Inflammatory macrophage treated with lipopolysaccharide for 1 hour (primary cell): ENCODE data around the gene SLC35E4.
"Not testable (repeated sequence)": the region's sequence is repeated elsewhere in the genome, so short reads cannot be mapped to it uniquely, and the experiment has no call there.

Experiments used
- DNase-seq, 2 donors: peaks; one replicate each; pipeline ENCODE4 v3.0.0-alpha.2; 2020 to 2022

Gene SLC35E4, protein sequence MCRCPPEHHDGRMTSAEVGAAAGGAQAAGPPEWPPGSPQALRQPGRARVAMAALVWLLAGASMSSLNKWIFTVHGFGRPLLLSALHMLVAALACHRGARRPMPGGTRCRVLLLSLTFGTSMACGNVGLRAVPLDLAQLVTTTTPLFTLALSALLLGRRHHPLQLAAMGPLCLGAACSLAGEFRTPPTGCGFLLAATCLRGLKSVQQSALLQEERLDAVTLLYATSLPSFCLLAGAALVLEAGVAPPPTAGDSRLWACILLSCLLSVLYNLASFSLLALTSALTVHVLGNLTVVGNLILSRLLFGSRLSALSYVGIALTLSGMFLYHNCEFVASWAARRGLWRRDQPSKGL

DNA sequence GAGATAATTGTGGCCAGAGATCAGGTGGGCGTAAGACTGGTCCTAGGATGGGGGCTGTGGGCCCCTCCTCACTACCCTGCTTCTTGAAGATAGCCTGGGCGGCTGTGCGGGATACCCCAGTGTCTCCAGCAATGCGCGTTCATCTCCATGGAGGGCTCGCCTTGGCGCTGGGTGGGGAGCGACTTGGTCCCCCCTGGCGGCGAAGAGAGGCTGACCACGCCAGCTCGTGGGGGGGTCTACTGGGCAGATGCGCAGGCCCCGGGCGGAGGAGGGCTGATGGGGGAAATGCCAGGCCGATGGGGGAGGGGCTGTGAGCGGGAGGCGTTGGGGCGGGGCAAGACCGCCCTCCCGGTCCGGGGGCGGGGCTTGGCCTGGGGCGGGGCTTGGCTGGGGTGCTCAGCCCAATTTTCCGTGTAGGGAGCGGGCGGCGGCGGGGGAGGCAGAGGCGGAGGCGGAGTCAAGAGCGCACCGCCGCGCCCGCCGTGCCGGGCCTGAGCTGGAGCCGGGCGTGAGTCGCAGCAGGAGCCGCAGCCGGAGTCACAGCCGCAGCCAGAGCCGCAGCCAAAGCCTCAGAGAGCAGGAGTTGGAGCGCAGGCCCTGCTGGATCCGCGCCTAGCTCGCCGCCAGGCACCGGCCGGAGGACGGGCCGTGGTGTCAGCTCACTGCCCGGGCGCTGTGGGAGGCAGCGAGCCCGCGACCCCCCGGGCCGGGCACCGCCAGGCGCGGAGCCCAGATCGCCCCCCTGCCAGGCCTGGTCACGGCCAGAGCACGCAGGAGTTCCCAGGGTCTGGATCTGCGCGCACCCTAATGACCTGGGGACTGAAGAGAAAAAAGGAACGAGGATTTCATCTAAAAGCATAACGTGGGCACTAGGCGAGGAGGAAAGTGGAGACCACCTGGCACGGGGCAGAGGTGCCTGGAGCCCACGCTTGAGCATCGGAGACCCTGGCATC is at the start of gene SLC35E4:
Gene SLC35E4, plus strand, starts transcription at position 509 of the 953 bp plus-strand sequence. CDS start 670 bp downstream, outside the sequence.
- peak; percentile 78 to 90 for DNase-seq

DNA sequence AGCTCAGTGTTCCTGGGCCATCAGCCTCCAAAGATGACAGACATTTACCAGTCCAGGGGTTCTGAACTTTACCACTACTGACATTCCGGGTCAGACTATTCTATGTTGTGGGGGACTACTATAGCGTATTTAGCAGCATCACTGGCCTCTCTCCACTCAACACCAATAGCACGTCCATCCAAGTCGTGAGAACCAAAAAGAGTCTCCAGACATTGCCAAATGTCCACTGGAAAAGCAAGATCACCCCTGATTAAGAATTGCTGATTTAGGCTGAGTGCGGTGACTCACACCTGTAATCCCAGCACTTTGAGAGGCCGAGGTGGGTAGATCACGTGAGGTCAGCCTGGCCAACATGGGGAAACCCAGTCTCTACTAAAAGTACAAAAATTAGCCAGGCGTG is 49.2 kb upstream of the SLC35E4 start:
- DNase-seq, result no peak

DNA sequence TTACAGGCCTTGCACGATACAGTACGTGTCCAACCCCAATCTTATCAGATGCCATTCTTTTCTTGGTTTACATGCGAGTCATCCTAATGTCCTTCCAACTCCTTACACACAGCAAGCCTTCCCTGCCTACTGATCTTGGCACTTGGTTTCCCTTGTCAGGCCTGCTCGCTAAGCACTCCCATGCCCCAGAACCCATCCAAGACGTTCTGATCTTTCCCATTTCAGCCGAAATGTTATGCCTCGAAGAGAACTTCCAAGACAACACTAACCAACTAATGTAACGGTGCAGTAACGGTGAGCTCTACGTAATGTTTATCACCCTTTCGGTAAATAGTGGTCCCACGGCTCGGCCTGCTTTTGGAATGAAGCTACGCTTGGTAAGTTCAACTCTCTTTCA is 44.4 kb upstream of the SLC35E4 start:
- DNase-seq, result no peak

DNA sequence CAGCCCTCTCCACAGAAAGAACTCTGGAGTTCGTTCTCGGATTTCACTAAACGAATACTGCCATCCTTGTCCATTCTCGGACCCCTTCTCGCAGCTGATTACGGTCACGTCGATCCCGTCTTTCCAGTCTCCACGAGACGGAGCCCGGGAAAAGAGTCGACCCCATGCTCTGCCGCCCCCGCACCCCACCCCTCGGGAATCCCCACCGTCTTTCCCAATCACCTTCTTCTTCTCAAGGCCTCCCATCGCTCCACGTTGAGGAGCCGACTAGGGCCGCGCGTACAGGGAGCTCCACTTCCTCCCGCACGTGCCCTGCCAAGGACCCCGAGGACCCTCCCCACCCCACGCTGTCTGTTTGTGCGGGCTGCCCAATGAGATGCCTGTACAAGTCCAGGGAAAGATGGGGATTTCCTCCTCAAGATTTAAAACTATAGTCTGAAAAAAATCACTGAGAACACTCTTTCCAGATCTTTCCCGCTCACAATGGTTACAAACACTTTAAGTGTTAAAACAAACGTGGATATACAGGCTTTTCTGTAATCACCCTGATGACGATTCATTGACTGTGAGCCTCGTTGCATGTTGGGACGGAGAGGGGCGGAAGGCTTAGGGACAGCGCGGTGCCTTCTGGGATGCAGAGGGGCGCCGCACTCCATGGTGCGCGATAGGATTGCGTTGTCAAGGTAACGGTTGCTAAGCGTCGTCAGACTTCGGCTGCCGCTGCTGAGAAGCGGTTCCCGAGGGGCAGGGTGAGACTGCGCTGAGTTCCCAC is 43.8 kb upstream of the SLC35E4 start, which contains the start of gene PES1:
Gene PES1, minus strand, starts transcription at position 323 of the 772 bp plus-strand sequence. Its CDS starts 77 bp downstream, at position 246.
- DNase-seq, result peak; percentile 94 to 97

DNA sequence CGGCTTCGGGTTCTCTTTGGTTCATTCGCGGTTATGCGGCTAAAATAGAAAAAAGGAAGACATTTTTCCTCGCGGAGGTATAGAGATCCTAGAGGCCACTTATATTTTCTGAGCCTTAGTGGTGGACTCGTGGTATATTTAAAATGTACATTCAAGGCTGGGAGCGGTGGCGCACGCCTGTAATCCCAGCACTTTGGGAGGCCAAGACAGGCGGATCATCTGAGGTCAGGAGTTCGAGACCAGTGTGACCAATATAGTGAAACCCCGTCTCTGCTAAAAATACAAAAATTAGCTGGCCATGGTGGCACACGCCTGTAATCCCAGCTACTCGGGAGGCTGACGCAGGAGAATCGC is 43.2 kb upstream of the SLC35E4 start:
- DNase-seq, result not testable (repeated sequence)

DNA sequence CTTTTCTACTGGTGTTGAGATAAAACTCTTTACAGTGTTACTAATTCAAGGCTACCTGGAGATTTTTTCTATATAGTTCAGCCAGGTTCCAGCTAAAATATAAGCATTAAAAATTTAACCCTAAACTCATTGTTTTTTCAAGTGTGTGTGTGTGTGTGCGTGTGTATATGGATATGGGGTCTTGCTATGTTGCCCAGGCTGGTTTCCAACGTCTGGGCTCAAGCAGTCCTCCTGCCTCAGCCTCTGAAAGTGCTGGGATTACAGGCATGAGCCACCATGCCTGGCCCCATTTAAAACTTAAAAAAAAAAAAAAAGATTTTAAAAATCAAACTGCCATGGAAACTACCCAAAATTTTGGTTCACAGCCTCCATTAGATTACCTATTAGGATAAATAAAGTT is 39.4 kb upstream of the SLC35E4 start:
- DNase-seq, result no peak

DNA sequence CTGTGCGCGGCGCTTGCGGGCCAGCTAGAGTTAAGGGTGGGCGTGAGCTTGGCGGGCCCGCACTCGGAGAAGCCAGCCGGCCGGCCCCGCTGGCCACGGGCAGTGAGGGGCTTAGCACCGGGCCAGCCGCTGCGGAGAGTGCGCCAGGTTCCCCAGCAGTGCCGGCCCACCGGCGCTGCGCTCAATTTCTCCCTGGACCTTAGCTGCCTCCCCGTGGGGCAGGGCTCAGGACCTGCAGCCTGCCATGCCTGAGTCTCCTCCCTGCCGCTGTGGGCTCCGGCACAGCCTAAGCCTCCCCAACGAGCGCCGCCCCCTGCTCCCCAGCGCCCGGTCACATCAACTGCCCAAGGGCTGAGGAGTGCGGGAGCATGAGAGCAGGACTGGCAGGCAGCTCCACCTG is 38.7 kb upstream of the SLC35E4 start:
- no peak for DNase-seq

DNA sequence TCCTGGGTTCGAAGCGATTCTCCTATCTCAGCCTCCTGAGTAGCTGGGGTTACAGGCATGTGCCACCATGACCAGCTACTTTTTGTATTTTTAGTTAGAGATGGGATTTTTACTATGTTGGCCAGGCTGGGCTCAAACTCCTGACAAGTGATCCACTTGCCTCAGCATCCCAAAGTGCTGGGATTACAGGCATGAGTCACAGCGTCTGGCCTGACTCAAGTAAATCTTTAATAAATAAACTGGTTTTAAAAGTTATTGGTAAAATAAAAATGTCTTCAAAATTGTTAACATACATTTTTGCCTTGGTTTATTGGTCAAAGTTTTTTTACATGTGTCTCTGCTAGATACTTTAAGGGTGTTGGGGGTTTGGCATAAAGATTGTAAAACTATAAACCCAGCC is 36.6 kb upstream of the SLC35E4 start:
- DNase-seq, result no peak

DNA sequence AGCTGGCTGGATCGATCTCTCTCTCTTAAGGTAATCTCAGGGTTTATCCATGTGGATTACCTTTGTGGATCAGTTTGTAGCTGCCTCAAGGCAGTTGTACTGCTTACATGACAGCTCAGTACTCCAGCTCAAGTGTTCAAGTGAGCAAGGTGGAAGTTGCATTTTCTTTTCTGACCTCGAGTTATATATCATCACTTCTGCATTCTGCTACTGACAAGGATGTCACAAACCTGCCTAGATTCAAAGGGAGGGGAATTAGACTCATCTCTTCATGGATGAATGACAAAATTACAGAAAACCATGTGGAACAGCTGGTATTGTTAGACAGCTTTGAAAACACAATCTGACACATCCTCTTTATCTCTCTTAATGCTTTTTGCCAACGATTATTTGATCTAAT is 34.7 kb upstream of the SLC35E4 start:
- DNase-seq, result no peak

DNA sequence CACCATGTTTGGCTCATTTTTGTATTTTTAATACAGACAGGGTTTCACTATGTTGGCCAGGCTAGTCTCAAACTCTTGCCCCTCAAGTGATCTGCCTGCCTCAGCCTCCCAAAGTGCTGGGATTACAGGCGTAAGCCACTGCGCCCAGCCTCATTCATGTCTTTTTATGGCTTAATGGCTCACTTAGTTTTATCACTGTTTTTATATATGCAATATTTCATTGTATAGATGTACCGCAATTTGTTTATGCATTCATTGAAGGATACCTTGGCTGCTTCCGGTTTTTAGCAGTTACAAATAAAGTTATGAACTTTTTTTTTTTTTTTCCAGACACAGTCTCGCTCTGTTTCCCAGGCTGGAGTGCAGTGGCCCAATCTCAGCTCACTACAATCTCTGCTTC is 34.1 kb upstream of the SLC35E4 start:
- no peak for DNase-seq

DNA sequence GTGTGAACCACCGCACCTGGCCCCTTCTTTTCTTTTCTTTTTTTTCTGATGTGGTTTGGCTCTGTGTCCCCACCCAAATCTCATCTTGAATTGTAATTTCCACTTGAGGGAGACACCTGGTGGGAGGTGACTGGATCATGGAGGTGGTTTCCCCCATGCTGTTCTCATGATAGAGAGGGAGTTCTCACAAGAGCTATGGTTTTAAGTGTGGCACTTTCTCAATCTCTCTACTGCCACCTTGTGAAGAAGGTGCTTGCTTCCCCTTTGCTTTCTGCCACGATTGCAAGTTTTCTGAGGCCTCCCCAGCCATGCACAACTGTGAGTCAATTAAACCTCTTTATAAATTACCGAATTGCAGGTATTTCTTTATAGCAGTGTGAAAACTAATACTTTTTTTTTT is 33.5 kb upstream of the SLC35E4 start:
- no peak for DNase-seq

DNA sequence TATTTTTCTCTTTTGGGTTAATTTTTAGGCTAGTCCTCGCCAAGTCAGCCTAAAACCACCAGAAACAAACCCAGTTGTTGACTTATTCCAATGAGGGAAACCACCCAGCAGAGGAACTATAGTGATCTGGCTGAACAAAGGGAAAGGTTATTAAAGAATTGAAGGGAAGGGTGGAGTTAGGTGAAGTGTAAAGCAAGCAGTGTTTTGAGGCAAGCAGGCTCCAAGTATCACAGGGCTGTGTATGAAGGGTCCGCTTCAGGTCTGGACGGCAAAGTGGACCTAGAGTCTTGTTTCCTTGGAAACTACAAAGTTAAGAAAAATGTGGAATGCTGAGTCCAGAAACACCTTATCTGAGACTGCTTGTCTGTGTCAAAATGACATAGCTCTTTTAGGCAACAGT is 31.8 kb upstream of the SLC35E4 start:
- DNase-seq, result no peak

DNA sequence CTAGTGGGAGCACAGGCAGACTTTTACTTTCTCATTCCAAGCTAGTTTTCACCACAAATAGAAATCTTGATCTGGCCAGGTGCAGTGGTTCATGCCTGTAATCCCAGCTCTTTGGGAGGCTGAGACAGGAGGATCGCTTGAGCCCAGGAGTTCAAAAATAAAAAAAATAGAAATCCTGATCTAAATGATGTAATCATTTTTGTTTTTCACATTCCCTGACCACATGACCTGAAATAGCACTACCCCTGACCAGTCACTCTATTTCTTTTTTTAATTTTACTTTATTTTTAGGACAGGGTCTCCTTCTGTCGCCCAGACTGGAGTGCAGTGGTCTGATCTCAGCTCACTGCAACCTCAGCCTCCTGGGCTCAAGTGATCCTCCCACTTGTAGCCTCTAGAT is 30.9 kb upstream of the SLC35E4 start:
- DNase-seq, result no peak

DNA sequence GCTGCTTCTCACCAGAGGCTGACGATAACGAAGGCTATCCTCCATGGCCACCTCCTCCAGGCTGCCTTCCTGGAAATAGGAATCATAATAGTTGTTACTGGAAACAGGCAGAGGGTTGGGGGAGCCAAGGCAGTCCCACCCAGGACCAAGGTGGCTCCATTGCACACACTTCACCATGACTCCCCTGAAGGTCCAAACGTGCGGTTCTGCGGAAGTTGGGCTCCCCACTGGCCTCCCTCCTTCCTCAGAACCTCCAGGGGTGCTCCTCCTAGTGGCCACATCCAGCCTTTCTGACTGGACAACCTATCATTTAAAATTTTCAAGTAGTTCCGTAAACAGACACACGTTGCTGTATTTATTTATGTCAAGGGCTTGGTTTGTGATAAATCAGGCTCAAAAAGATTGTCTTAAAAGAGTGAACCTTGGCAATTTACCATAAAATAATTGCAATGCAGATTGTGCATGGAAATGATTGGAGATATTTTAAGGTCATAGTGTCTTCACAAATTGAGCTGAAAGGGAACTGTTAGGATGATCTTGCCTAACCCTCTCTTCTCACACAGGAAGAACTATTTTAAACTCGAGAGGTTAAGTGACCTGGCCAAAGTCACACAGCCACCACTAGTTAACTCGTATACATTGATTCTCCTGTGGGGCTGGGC is 30.0 kb upstream of the SLC35E4 start:
- DNase-seq, result peak; percentile 49 to 81

DNA sequence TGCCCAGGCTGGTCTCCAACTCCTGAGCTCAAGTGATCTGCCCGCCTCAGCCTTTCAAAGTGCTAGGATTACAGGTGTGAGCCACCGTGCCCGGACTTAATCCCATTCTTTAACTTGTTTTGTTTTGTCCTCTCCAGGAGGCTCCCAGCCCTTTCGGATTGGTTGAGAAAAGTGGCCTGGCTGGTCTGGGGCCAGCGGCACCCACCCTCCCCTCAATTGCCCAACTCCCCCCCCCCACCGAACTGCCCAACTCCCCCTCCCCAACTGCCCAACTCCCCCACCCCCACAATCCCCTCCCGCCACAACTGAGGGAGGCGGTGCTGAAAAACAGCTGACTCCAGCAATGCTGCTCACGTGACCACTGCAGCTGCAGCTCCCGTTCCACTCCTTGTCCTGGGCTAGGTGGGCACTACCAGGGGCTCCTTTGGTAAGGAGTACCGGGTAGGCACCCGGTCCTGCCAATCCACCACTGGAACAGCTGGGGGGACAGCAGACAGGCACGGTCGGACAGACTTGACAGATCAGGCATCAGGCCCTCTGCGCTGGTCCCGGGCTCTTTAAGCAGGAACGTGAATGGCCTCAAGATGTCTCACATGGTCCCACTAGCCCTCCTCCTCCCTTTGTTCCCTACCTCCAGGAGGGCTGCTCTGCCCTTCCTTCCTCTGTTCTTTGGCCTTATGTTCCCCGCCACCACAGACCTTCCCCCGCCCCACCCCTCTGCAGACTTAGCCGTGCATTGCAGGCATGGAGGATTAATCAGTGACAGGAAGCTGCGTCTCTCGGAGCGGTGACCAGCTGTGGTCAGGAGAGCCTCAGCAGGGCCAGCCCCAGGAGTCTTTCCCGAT is 28.9 kb upstream of the SLC35E4 start, which contains the start of gene TCN2:
Gene TCN2, plus strand, starts transcription at position 720 of the 845 bp plus-strand sequence. CDS start 158 bp downstream, outside the sequence.
- DNase-seq, result peak; percentile 61 to 62

DNA sequence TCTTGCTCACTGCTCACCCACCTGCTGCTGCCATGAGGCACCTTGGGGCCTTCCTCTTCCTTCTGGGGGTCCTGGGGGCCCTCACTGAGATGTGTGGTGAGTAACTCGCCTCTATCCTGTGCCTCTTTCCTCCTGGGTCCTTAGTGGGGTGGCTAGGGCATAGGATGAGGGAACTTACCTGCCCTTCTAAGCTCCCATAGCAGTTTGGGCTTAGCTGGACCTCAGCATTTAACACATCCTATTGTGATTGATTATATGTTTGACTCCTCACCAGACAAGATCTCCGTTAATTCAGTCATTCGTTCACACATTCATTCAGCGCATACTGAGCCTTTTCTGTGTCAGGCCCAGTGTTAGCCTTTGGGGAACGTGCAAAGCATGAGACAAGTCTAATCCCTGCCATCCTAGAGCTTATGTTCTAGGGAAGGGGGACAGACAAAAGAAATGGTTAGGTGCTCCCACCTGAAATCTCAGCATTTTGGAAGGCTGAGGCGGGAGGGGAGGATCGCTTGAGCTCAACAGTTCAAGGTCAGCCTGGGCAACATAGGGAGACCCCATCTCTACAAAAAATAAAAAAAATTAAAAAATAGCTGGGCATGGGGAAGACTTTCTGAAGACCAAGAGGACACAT is 28.2 kb upstream of the SLC35E4 start:
- no peak for DNase-seq

DNA sequence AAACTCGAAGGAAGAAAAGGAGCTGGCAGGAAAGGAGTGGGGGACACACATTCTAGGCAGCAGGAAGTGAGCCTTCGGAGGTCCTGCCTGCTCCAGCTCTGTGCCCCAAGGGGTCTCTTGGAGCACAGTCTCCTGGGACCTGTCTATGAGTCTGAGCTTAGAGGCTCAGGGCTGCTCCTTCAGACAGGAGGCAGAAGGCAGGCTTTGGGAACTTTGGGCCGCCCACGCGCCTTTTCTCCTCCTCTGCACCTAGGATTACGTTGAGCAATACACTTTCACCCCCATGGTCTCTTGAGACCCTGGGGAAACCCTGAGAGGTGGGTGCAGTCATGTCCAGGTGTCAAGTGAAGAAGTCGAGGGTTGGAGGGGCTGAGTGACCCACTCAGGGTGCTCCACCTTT is 27.6 kb upstream of the SLC35E4 start:
- DNase-seq, result no peak

DNA sequence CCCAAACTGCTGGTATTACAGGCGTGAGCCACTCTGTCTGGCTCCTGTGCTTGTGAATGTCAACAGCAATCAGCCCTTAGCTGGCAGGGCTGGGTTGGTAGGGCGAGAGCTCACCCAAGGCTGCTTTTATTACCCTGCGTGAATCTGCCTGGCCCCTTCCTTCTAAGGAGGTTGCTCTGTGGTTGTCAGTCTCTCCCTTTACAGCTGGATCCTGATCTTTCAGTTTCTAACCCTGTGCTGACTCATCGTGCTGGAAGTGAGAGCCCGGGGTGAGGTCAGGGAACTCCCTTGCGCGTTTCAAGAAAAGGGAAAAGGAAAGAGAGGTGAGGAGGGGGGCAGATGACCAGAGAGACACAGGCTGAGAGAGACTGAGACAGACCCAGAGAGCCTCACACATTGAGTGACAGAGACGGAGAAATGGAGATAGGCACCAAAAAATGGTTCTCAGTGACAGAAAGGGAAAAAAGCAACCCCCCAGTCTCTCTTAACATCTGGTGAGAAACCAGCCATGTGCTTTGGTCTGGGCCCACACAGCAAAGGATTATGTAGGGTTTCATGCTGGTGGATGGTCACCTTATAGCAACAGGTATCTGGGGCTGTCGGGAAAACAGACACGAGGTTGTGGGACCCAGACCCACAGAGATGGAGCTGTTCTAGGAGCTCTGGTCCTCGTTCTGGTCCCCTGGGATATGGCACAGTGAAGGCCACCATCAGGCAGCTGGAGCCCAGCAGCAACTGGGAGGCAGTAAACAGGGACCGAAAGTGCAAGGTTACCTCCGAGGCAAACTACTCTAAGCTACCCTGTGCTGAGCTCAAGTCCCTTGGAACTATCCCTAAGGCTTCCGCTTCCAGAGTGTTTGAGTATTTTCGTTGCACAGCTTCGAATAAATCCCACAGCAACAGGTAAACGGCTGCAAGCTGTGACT is 26.1 kb upstream of the SLC35E4 start:
- DNase-seq, result peak; percentile 91 to 93

DNA sequence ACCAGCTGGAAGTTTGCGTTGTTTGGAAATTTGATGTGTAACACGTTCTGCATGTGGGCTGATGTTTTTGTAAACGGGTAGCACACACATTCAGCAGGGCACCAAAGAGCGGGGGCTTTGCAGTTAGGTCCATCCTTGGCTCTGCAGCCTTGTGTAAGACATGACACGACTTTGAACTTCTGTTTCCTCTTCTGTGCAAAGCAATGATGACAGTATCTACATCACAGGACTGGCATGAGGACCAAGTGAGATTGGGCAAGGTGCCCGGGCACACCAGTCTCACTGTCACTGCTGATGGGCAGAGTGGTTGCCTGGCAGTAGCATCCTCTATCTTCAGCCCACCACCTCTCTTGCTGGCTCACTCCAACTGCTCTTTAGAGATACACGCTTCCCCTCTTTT is 25.3 kb upstream of the SLC35E4 start:
- DNase-seq, result peak; percentile 86 to 97

DNA sequence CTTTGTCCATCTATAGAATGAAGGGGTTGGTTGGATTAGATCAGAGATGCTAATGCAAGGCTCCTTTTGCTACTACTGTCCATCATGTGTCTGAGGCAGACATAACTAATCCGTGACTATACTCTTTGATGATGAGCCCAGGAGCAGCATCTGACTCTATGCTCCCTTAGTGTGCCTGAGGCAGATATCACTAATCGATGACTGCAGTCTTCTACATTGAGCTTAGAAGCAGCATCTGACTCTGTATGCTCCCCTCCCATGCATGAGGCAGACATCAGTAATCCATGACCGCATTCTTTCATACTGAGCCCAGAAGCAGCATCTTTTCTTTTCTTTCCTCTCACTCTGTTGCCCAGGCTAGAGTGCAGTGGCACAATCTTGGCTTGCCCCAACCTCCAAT is 24.4 kb upstream of the SLC35E4 start:
- DNase-seq, result no peak
